HL-60/S4 treated with phorbol 12-myristate 13-acetate at 8.2 ng/mL for 4 days and 3 days (cell line): ENCODE results near the gene RBM10.

Experiments used
- in situ Hi-C: fragments of 300-500 bp; cut with MboI; formaldehyde crosslinking; loops from 2 replicates; pipeline ENCODE4 v1.15.0; 2022; ENCODE audit warnings: low sequenced_read_pairs

The RBM10 gene

GRCh38 chrX:47194194-47194787 is 49.3 kb downstream of the RBM10 start:
- in situ Hi-C loops, result loop anchor here (25.0 kb wide), 1 partner anchor 193 kb away; no protein-coding TSS in a partner anchor

GRCh38 chrX:47196098-47196497 is 51.1 kb downstream of the RBM10 start:
- in situ Hi-C loops, result loop anchor here (25.0 kb wide), 1 partner anchor 191 kb away; no protein-coding TSS in a partner anchor

DNA sequence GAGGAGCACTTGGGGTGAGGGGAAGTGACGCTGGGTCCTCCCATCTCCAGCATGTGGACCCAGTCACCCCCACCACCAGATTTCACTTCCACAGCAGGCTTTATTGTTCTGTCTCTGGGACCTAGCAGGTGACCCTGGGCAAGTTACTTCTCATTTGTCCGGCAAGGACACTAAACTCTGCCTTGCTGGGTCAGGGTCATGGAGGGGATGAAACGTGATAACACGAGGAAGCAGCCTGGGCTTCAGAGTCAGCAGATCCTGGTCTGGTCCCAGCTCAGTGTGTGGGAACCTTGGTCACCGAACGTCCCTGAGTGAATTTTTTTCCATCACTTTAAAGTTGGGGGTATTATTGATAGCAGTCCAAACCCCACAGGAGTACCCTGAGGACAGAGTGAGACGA is 52.5 kb downstream of the RBM10 start:
- in situ Hi-C loops, result loop anchor here (25.0 kb wide), 1 partner anchor 190 kb away; no protein-coding TSS in a partner anchor

DNA sequence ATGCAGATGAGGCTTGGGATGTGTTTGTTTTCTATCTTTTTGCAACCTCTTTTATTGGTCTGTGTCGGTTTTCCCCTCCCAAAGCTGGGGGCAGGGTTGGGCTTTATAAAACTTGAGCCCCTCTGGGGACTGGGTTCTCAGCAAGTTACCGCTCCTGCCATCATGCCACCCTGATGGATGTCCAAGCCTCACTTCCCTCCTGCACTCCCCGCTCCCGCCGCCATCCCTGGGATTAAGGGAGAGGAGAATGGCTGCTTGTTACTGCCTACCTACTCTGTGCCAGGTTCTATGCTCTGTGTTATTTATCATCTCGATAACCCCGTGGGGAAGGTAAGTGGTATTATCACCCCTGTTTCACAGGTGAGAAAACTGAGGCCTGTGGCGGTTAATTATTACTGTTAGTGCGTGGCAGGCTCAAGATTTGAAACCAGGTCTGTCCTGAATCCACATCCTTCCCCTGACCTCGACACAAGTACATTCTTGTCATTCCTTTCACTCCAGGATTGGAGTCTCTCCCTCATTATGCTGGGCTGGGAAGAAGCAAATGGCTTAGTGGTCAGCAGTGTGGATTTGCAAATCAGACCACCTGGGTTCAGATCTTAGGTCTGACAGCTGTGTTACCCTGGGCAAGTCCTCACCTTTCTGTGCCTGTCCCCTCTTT is 53.1 kb downstream of the RBM10 start:
- in situ Hi-C loops, result loop anchor here (25.0 kb wide), 1 partner anchor 189 kb away; no protein-coding TSS in a partner anchor

- in situ Hi-C loops, result loop anchor here (25.0 kb wide), 1 partner anchor 189 kb away; no protein-coding TSS in a partner anchor
These were observed 53.7 kb downstream of the RBM10 start for GRCh38 chrX:47198687-47199080.

GRCh38 chrX:47199286-47199685 is 54.3 kb downstream of the RBM10 start:
- in situ Hi-C loops, result loop anchor here (25.0 kb wide), 1 partner anchor 188 kb away; no protein-coding TSS in a partner anchor

DNA sequence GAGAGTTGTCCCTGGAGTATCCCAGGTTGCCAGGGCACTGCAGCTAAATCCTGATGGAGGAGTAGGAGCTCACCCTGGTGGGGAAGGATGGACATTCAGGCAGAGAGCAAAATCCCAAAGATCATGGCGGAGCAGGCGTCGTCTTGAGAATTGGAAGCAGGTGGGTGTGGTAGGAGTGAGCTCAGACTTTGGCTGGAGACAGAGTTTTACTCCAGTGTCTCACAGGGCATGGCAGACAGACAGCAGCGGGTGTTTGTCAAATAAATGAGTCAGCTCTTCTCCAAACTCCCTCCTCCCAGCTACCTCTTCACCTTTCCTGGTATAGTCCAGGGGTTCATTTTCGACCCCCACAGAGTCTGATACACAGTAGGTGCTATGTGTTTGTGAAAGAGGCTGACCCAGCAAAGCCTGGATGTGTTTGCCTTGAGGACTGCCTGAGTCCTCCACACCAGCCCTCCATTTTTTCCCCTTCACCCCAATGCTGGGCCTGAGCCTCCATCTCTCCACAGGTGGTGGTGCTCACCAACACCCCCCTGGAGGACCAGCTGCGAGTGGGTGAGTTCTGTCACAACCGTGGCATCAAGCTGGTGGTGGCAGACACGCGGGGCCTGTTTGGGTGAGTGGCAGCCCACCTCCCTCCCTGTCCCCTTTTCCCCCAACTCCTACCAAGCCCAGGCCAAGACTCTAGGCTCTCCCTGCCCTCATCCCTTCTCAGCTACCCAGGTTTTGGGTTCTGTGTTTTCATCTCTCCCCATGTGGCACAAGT is 55.5 kb downstream of the RBM10 start:
- in situ Hi-C loops, result loop anchor here (25.0 kb wide), 1 partner anchor 312 kb away; no protein-coding TSS in a partner anchor

DNA sequence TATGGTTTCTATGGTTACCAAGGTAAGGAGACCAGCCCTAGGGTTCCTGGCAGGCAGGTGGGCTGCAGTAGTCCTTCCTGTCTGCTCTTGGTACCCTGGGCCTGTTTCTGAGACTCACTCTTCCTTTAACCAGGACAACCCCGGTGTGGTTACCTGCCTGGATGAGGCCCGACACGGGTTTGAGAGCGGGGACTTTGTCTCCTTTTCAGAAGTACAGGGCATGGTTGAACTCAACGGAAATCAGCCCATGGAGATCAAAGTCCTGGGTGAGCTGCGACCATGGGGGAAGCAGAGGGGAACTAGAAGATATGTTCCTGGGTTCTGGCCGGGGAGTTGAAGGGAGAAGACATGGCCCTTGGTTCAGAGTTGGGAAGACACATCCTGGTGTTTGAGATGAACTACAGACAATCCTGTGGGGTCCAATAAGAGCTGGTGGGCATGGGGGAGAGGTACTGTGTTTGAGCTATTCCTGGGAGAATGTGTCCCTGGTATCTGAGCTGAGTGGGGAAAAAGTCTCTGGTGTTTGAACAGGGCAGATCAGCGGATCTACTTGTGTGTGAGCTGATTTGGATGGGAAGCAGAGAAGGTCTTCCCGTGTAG is 56.4 kb downstream of the RBM10 start:
- in situ Hi-C loops, result loop anchor here (25.0 kb wide), 1 partner anchor 311 kb away; no protein-coding TSS in a partner anchor

- in situ Hi-C loops, result loop anchor here (25.0 kb wide), 1 partner anchor 310 kb away; no protein-coding TSS in a partner anchor
These were observed 57.3 kb downstream of the RBM10 start for GRCh38 chrX:47202316-47202715.

DNA sequence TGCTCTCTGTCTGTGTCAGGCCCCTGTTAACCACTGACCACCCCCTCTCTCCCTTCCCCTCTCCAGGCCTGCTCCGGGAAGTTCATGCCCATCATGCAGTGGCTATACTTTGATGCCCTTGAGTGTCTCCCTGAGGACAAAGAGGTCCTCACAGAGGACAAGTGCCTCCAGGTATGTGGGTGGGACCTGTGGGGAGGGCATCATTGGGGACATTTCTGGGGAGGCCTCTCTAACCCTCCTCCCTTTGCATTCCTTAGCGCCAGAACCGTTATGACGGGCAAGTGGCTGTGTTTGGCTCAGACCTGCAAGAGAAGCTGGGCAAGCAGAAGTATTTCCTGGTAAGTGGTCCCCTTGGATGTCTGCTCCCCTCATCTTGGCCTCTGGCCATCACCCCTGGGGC is 57.9 kb downstream of the RBM10 start:
- in situ Hi-C loops, result loop anchor here (25.0 kb wide), 1 partner anchor 309 kb away; no protein-coding TSS in a partner anchor

- in situ Hi-C loops, result loop anchor here (25.0 kb wide), 1 partner anchor 307 kb away; no protein-coding TSS in a partner anchor
These were observed 59.9 kb downstream of the RBM10 start for GRCh38 chrX:47204970-47205369.

DNA sequence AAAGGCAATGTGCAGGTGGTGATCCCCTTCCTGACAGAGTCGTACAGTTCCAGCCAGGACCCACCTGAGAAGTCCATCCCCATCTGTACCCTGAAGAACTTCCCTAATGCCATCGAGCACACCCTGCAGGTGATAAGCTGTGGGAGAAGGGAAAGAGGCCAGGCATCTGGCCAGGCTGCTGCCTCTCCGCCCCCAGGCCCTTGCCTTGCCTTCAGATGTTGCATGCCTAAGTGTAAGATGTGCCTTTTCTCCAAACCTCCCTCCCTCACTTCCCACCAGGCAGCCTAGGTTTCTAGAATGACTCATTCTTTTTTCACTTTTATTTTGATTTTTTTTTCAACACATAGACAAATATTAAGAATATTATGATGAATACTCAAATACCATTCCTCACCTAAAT is 61.3 kb downstream of the RBM10 start:
- in situ Hi-C loops, result loop anchor here (25.0 kb wide), 1 partner anchor 306 kb away; no protein-coding TSS in a partner anchor

GRCh38 chrX:47208108-47208507 is 63.1 kb downstream of the RBM10 start:
- in situ Hi-C loops, result loop anchor here (25.0 kb wide), 1 partner anchor 304 kb away; no protein-coding TSS in a partner anchor

DNA sequence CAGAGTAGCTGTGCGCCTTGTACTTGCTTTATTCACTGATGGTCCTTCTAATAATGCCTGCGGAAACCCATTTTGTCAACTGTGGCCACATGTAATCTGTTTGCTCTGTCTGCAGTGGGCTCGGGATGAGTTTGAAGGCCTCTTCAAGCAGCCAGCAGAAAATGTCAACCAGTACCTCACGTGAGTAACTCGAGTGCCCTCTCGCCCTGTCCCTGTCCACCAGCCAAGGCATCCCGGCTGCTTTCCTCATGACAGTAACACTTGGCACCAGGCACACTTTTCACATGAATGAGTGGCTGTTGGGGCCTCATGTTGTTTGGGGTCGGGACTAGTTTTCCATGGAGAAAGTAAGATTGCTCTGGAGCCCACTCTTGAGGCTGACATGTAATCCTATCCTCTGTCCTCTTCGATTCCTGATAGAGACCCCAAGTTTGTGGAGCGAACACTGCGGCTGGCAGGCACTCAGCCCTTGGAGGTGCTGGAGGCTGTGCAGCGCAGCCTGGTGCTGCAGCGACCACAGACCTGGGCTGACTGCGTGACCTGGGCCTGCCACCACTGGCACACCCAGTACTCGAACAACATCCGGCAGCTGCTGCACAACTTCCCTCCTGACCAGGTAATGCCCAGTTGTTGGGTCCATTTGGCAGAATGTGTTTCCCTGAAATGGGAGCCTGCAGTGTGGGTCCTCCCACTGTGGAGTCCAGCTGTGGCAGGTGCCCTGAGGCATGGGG is 64.7 kb downstream of the RBM10 start:
- in situ Hi-C loops, result loop anchor here (25.0 kb wide), 1 partner anchor 303 kb away; no protein-coding TSS in a partner anchor

- in situ Hi-C loops, result loop anchor here (25.0 kb wide), 1 partner anchor 301 kb away; no protein-coding TSS in a partner anchor
These were observed 65.8 kb downstream of the RBM10 start for GRCh38 chrX:47210661-47211425.

DNA sequence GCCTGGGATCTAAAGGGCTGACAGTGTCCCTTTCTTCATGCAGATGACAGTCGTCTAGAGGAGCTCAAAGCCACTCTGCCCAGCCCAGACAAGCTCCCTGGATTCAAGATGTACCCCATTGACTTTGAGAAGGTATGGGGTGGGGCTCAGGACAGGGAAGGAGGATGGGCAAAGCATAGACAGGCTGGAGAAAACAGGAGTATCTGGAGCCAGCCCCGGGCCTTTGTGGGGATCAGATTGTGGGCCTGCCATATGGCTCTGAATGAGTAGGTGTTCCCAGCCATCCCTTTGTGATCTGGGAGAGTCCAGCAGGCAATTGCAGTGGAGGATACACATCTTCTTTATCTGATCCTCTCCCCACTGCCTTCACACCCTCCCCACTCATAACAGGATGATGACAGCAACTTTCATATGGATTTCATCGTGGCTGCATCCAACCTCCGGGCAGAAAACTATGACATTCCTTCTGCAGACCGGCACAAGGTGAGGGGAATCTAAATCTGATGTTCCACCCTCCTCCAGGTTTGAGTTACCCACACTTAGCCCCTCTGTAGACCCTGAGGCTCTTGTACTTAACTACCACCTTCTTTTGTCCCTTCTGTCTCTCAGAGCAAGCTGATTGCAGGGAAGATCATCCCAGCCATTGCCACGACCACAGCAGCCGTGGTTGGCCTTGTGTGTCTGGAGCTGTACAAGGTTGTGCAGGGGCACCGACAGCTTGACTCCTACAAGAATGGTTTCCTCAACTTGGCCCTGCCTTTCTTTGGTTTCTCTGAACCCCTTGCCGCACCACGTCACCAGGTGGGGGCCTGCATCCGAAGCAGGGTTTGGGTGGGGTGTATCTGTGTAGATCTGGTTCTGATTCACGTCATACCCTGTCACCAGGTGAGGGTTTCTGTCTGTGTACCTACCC is 67.6 kb downstream of the RBM10 start:
- in situ Hi-C loops, result loop anchor here (25.0 kb wide), 1 partner anchor 300 kb away; no protein-coding TSS in a partner anchor

DNA sequence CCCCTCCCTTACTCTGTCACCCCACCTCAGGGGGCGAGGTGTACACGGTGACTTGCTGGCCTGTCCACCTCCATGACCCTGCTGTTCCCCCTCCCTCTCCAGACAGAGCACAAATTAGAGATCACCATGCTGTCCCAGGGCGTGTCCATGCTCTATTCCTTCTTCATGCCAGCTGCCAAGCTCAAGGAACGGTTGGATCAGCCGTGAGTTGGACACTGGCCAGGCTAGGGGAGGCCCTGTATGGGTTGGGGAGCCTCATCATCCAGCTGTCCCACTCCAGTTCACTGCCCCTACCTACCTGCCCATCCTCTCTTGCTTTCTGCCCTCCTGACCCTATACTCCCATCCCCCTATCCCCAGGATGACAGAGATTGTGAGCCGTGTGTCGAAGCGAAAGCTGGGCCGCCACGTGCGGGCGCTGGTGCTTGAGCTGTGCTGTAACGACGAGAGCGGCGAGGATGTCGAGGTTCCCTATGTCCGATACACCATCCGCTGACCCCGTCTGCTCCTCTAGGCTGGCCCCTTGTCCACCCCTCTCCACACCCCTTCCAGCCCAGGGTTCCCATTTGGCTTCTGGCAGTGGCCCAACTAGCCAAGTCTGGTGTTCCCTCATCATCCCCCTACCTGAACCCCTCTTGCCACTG is 69.5 kb downstream of the RBM10 start:
- in situ Hi-C loops, result loop anchor here (25.0 kb wide), 1 partner anchor 298 kb away; no protein-coding TSS in a partner anchor
